Sigmoid colon (tissue), 7 donors: ENCODE results near the gene TCFL5. TPM values are rescaled to one million over a fixed set of nuclear protein-coding genes. Genes with fewer than 3 reads are reported as not detected.

Experiments
- DNase-seq: peaks from one replicate; pipeline ENCODE4 v3.0.0-alpha.2; 2019
- H3K27ac ChIP-seq, 4 donors: fragments of 200-600 bp; sonication (generic); one replicate each; pipeline ENCODE4 v1.5.1; 2016 to 2019; ENCODE audit warnings: mild to moderate bottlenecking in 1 of 4
- H3K27me3 ChIP-seq, 3 donors: fragments of 200-600 bp; sonication (generic); one replicate each; pipeline ENCODE4 v1.5.1; 2019; ENCODE audit warnings: mild to moderate bottlenecking in 1 of 3
- H3K36me3 ChIP-seq, 4 donors: fragments of 200-600 bp; sonication (generic); one replicate each; pipeline ENCODE4 v1.5.1; 2016 to 2019
- H3K4me1 ChIP-seq, 4 donors: fragments of 200-600 bp; sonication (generic); one replicate each; pipeline ENCODE4 v1.5.1; 2017 to 2019
- H3K4me3 ChIP-seq, 4 donors: fragments of 200-600 bp; sonication (generic); one replicate each; pipeline ENCODE4 v1.5.1; 2017 to 2019; ENCODE audit warnings: mild to moderate bottlenecking in 2 of 4, moderate library complexity in 1 of 4
- H3K9me3 ChIP-seq, 4 donors: fragments of 200-600 bp in 3 of 4; sonication (generic) in 3 of 4; one replicate each; pipeline versions ENCODE4 v1.5.1 to v1.6.1; 2013 to 2019
- EP300 ChIP-seq, 4 donors: sonication (generic); formaldehyde crosslinking; IDR thresholded peaks; one replicate each; pipeline ENCODE4 v1.6.1; 2017; ENCODE audit warnings: antibody characterized with exemption in 4 of 4
- POLR2A ChIP-seq, 2 donors: fragments of 450-650 bp; IDR thresholded peaks; one replicate each; pipeline ENCODE4 v1.6.1; 2016; ENCODE audit warnings: antibody characterized with exemption in 2 of 2, mild to moderate bottlenecking in 2 of 2, moderate library complexity in 2 of 2
- POLR2AphosphoS5 ChIP-seq, 4 donors: sonication (generic); formaldehyde crosslinking; IDR thresholded peaks; one replicate each; pipeline ENCODE4 v1.6.1; 2017; ENCODE audit warnings: antibody characterized with exemption in 4 of 4
- WGBS, 2 donors: extraction: QIAGEN DNeasy Blood & Tissue Kit; methylation state at CpG; one replicate each; pipeline ENCODE4 v1.1.7; 2013; 5-methylcytosine and 5-hydroxymethylcytosine counted together
- intact Hi-C: fragments of 100-400 bp; cut with DNase I; formaldehyde crosslinking; loops from one replicate; pipeline ENCODE4 v1.15.1; 2023
- polyA plus RNA-seq, 3 donors: library from polyadenylated mRNA; stranded (reverse); fragments of 200-250 nt; gene quantifications; one replicate each; pipeline ENCODE4 v1.2.3, GENCODE V29; 2013
- total RNA-seq, 4 donors: library from RNA; depleted of rRNA; stranded (reverse); fragments of >200 nt; gene quantifications; one replicate each; pipeline ENCODE4 v1.1.0, GENCODE V29; 2016
- TF ChIP-seq, protein P1 (sequence below), 4 experiments: fragments of 450-650 bp in 3 of 4; fragments of 200-600 bp in 1 of 4; IDR thresholded peaks; one replicate each; pipeline ENCODE4 v1.5.1; 2016 to 2019; ENCODE audit warnings: antibody characterized with exemption in 4 of 4, mild to moderate bottlenecking in 3 of 4, moderate library complexity in 2 of 4
- donor health status: healthy with polysubstance abuse.
- donor health status: Bipolar disorder and iron deficiency.
- donor health status: healthy.

The TCFL5 gene
- total and polyA plus RNA-seq, 7 donors = 2.3 to 16.9 (median 8.1) TPM

DNA sequence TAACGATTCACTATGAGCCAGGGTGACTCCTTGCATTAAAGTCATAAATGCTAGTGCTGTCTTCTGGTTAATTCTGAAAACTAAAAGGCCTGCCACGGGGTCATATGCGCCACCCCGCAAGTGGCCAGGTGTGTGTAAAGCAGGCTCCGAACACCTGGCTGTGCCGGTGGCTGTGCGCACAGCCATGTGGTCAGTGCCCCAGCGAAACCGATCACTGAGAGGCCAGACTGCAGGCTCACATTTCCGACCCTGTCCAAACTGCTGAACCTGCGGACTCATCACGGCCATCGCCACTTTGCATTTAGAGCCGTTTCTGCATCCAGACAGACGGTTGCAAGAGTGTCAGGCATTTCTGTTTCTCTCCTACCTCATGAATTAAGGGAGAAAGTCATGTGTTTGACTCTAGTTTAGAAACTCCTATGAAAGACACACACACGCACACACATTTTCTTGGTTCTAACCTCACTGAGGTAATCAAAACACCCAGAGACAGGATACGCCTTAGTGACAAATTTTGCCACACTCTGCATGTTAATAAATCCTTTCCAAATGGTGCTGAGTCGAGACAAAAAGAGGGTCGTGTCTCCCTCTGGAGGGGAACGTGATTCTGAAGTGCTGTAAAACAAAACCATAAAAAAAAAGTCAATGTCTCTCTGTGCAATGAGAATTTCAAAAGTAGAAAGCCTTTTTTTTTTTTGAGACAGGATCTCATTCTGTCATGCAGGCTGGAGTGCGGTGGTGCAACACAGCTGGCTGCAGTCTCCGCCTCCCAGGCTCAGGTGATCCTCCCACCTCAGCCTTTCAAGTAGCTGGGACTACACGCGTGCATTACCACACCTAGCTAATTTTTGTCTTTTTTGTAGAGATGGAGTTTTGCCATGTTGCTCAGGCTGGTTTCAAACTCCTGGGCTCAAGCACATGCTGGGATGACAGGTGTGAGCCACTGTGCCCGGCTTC is 31.0 kb upstream of the TCFL5 start:
- WGBS, 2 donors = 89 to 92% methylated on average over 25 of the region's 25 CpGs
- no peak for DNase-seq

DNA sequence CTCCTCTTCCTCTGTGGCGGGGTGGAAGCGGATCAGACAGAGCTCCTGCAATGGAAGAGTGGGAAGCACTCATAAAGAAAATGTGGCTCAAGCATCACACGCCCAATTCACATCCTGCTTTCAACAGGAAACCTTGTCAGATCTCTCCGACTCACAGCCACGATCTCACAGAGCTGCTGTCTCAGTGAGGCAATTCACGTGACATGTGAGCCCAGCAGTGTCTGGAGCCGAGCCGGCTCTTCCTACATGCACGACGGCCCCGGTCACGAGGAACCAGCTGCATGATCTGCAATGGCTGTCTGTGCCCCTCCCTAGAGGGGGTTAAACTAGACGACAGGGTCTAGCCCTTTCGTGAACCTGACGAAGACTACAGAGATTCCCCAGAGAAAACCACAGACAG is 29.5 kb upstream of the TCFL5 start:
- H3K9me3 ChIP-seq = no peaks in the 10 kb centered on the region

More for the DNA sequence above, 31.0 kb upstream of the TCFL5 start:
- peaks cover 0 to 10% (median 4%) of the 10 kb centered on the region in 4 donors for H3K4me1 ChIP-seq
- H3K4me3 ChIP-seq = no peak overlapping the region
- H3K27me3 ChIP-seq = no peaks in the 10 kb centered on the region
- H3K27ac ChIP-seq = no peak overlapping the region
- intact Hi-C loops = no loop called here
- peaks cover 60 to 93% (median 74%) of the 10 kb centered on the region in 4 donors for H3K36me3 ChIP-seq
- TF ChIP-seq POLR2AphosphoS5 (IDR thresholded peaks at IDR 0.05) (no peak), EP300 (IDR thresholded peaks at IDR 0.05) (no peak), POLR2A (IDR thresholded peaks at IDR 0.05) (no peak)
- TF ChIP-seq, protein P1, sequence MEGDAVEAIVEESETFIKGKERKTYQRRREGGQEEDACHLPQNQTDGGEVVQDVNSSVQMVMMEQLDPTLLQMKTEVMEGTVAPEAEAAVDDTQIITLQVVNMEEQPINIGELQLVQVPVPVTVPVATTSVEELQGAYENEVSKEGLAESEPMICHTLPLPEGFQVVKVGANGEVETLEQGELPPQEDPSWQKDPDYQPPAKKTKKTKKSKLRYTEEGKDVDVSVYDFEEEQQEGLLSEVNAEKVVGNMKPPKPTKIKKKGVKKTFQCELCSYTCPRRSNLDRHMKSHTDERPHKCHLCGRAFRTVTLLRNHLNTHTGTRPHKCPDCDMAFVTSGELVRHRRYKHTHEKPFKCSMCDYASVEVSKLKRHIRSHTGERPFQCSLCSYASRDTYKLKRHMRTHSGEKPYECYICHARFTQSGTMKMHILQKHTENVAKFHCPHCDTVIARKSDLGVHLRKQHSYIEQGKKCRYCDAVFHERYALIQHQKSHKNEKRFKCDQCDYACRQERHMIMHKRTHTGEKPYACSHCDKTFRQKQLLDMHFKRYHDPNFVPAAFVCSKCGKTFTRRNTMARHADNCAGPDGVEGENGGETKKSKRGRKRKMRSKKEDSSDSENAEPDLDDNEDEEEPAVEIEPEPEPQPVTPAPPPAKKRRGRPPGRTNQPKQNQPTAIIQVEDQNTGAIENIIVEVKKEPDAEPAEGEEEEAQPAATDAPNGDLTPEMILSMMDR (IDR thresholded peaks at IDR 0.05) = no peak
- no peaks in the 10 kb centered on the region for H3K9me3 ChIP-seq

DNA sequence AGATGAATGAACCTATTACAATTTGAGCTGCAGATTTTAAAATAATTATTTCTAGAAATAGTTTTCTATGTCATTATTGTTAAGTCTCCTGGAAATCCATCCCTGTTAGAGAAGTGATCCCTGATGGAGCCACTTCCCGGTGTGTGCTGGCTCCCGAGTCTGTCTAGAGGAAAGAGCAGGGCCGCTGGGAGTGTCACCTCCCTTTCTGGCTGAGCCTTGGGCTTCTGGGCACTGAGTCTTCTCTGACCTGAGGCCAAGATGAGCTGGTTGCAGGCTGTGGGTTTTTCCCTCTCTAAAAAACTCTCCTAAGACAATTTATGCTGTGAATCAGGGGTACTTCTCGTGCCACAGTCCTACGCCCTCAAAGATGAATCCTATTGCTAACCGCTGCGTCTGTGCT is 28.8 kb upstream of the TCFL5 start:
- WGBS, 2 donors = 92 to 93% methylated on average over 7 of the region's 7 CpGs
- Histone ChIP-seq H3K9me3 (no peaks in the 10 kb centered on the region), H3K36me3 (peaks cover 60 to 89% (median 69%) of the 10 kb centered on the region in 4 donors), H3K27me3 (no peaks in the 10 kb centered on the region), H3K27ac (no peak overlapping the region), H3K4me3 (no peak overlapping the region), H3K4me1 (peaks cover 0 to 17% (median 13%) of the 10 kb centered on the region in 4 donors)
- TF ChIP-seq, protein P1 (IDR thresholded peaks at IDR 0.05) = no peak
- no peak for TF ChIP-seq POLR2A (IDR thresholded peaks at IDR 0.05)
- no peak for TF ChIP-seq POLR2AphosphoS5 (IDR thresholded peaks at IDR 0.05)
- no peak for TF ChIP-seq EP300 (IDR thresholded peaks at IDR 0.05)
- intact Hi-C loops = no loop called here
- DNase-seq = no peak

More for the DNA sequence above, 29.5 kb upstream of the TCFL5 start:
- peaks cover 0 to 17% (median 13%) of the 10 kb centered on the region in 4 donors for H3K4me1 ChIP-seq
- H3K27ac ChIP-seq = no peak overlapping the region
- TF ChIP-seq EP300 (IDR thresholded peaks at IDR 0.05) (no peak), POLR2A (IDR thresholded peaks at IDR 0.05) (no peak), POLR2AphosphoS5 (IDR thresholded peaks at IDR 0.05) (no peak)
- TF ChIP-seq, protein P1 (IDR thresholded peaks at IDR 0.05) = no peak
- intact Hi-C loops = no loop called here
- no peaks in the 10 kb centered on the region for H3K27me3 ChIP-seq
- H3K36me3 ChIP-seq = peaks cover 60 to 94% (median 71%) of the 10 kb centered on the region in 4 donors
- no peak for DNase-seq
- 79 to 90% methylated on average over 15 of the region's 15 CpGs for WGBS, 2 donors
- H3K4me3 ChIP-seq = no peak overlapping the region

DNA sequence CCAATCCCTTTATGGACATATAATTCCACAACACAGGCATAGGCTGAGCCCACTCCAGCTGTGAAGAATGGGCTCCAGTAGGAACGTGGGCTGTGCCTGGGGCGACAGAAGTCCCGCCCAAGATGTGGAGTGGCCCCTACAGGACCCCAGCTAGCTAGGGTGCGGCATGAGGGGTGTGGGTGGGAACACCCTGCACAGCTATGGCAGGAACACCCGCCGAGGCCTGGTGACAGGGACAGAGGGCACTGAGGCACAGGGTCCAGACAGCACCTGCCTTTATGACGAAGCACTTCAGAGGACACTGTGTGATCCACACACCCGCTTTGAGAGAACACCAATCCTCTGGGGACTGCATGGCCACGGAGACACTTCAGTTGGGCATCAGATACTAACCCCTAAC is 28.2 kb upstream of the TCFL5 start:
- no peak for DNase-seq
- H3K36me3 ChIP-seq = peaks cover 60 to 83% (median 67%) of the 10 kb centered on the region in 4 donors
- TF ChIP-seq, protein P1 (IDR thresholded peaks at IDR 0.05) = no peak
- TF ChIP-seq EP300 (IDR thresholded peaks at IDR 0.05) (no peak), POLR2AphosphoS5 (IDR thresholded peaks at IDR 0.05) (no peak), POLR2A (IDR thresholded peaks at IDR 0.05) (no peak)
- H3K9me3 ChIP-seq = no peaks in the 10 kb centered on the region
- no peak overlapping the region for H3K27ac ChIP-seq
- no peak overlapping the region for H3K4me3 ChIP-seq
- H3K27me3 ChIP-seq = no peaks in the 10 kb centered on the region
- intact Hi-C loops = no loop called here
- peaks cover 0 to 17% (median 13%) of the 10 kb centered on the region in 4 donors for H3K4me1 ChIP-seq
- WGBS, 2 donors = 90 to 94% methylated on average over 9 of the region's 9 CpGs
